ENCODE data around the gene CTRB1. TPM values are rescaled to one million over a fixed set of nuclear protein-coding genes. Genes with fewer than 3 reads are reported as not detected.

The CTRB1 gene
- total RNA-seq, 3 donors from 2014 or later: 0.67 to 0.76 TPM; not detected in 1

DNA sequence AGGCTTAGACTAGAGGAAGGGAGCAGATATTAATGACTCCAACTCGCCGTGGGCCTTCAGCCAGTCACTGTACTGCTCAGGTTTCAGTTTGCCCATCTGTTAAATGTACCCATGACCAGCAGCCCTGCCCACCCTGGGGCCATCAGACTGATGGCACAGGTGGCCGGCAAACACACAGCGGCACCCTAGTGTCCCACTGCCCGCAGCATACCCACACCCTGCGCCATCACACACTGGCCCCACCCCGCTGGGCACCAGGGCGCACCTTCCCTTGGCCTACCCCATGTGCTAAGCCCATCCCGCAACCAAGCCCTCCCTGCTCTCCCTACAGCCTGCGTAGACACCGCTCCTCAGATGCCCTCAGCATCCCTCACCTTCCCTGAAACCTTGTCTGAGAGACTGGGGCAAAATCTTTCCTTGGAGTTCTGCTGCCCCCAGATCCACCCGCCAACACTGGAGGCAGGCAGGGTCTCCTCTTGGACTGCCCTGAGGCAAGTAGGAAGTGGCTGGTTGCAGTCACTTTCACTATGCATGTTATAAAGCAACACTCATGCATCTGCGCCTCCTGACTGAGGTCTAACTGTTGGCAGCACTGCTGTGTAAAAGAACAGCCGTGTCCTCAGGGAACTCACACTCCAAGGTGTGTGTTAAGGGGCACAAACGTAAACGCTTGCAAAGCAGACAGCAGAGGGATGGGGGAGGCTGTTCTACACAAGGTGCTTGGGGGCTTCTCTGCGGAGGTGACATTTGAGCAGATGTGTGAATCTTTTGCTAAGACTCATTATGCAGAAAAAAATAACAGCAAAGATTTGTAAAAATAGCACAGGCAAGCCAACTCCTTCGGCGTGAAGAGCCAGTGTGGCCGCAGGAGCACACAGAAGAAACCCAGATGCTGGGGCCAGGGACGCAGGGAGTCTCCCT, 39.4 kb downstream of the CTRB1 start:
- H3K4me3 ChIP-seq: no peak overlapping the region
- DNase-seq (no peak), ATAC-seq (no peak)
- H3K36me3 ChIP-seq (ENCODE audit: low read depth): no peaks in the 10 kb centered on the region
- intact Hi-C loops (cut with DNase I, micrococcal nuclease): no loop called here
- no peaks in the 10 kb centered on the region for H3K9me3 ChIP-seq
- H3K4me1 ChIP-seq (ENCODE audit: low read depth): peaks cover 41% of the 10 kb centered on the region
- no peak for TF ChIP-seq CTCF (IDR thresholded peaks at IDR 0.05)

DNA sequence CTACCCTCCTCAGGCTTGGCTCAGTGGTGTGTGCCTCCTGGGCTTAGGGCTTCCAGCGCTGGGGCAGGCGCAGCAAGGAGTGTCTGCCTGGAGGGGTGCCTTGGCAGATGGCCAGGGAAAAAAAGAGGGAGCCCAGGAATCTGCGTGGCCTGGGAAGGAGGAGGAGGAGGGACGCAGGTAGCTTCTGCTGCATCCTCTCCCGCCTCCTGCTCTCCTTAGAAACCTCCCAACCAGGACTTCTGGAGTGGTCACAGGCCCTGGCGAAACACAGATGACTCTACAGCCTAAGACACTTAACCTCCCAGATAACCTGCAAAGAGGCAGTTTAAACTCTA, 40.0 kb downstream of the CTRB1 start:
- no peaks in the 10 kb centered on the region for H3K9me3 ChIP-seq
- TF ChIP-seq CTCF (IDR thresholded peaks at IDR 0.05): no peak
- H3K4me1 ChIP-seq (ENCODE audit: low read depth): peaks cover 42% of the 10 kb centered on the region
- DNase-seq (no peak), ATAC-seq (no peak)
- intact Hi-C loops (cut with DNase I, micrococcal nuclease): no loop called here
- no peaks in the 10 kb centered on the region for H3K36me3 ChIP-seq (ENCODE audit: low read depth)
- no peak overlapping the region for H3K4me3 ChIP-seq

- no peak overlapping the region for H3K4me3 ChIP-seq
- peaks cover 53% of the 10 kb centered on the region for H3K4me1 ChIP-seq (ENCODE audit: low read depth)
- DNase-seq (no peak), ATAC-seq (no peak)
- no peaks in the 10 kb centered on the region for H3K9me3 ChIP-seq
- TF ChIP-seq CTCF (IDR thresholded peaks at IDR 0.05): no peak
- H3K36me3 ChIP-seq (ENCODE audit: low read depth): no peaks in the 10 kb centered on the region
- intact Hi-C loops (cut with DNase I, micrococcal nuclease): no loop called here
Observed at GRCh38 chr16:75260851-75261589, 42.2 kb downstream of the CTRB1 start.

GRCh38 chr16:75261590-75262078, 42.8 kb downstream of the CTRB1 start:
- no peak for TF ChIP-seq CTCF (IDR thresholded peaks at IDR 0.05)
- Histone ChIP-seq H3K36me3 (ENCODE audit: low read depth) (no peaks in the 10 kb centered on the region), H3K4me3 (no peak overlapping the region), H3K4me1 (ENCODE audit: low read depth) (peaks cover 54% of the 10 kb centered on the region), H3K9me3 (no peaks in the 10 kb centered on the region)
- intact Hi-C loops (cut with DNase I, micrococcal nuclease): no loop called here
- no peak for ATAC-seq
- DNase-seq: no peak

DNA sequence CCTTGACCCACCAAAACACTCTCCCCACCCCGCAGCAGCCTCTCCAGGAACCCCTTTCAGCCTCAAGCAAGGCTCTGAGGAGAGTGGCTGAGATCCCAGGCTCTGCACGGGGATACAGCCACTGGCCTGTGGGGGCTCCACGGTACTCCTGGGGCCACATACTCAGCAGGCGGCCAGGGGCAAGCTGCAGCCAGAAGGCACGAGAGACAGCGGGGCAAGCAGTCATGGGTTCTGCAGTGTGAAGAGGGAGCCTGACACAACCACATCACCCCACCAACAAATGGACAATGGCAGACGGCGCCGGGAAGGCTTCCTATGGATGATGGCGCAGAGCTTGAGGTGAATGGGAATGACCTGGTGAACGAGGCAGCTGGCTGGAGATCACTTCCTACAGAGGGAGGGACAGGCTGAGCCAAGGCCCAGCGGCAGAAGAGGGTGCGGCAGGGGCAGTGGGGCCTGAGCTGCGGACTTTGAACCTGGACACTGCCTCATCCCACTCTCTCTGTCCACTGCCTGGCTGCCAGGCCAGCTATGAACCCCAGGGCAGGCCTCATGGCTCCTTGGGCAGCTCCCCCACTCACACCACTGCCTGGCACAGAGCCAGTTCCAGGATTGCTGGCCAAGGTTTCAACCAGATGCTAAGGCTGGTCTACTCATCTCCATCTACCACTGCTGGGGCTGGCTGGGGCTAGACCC, 43.5 kb downstream of the CTRB1 start:
- ATAC-seq: peak; percentile 82
- TF ChIP-seq CTCF (IDR thresholded peaks at IDR 0.05): no peak
- intact Hi-C loops (cut with DNase I, micrococcal nuclease): no loop called here
- no peaks in the 10 kb centered on the region for H3K36me3 ChIP-seq (ENCODE audit: low read depth)
- H3K9me3 ChIP-seq: no peaks in the 10 kb centered on the region
- peak; percentile 77 to 84 (median 82) for DNase-seq
- H3K4me3 ChIP-seq: no peak overlapping the region
- H3K4me1 ChIP-seq (ENCODE audit: low read depth): peaks cover 49% of the 10 kb centered on the region

All from mucosa of descending colon (tissue), 3 donors.